ENCODE data around the gene TMEM123. TPM values are rescaled to one million over a fixed set of nuclear protein-coding genes. Genes with fewer than 3 reads are reported as not detected.

The TMEM123 gene
- total and polyA plus RNA-seq, 2 of the 8 experiments (the other 6 are each of a cell fraction or from before 2014, with no cell fraction given), result 75.5 to 80.1 TPM

DNA sequence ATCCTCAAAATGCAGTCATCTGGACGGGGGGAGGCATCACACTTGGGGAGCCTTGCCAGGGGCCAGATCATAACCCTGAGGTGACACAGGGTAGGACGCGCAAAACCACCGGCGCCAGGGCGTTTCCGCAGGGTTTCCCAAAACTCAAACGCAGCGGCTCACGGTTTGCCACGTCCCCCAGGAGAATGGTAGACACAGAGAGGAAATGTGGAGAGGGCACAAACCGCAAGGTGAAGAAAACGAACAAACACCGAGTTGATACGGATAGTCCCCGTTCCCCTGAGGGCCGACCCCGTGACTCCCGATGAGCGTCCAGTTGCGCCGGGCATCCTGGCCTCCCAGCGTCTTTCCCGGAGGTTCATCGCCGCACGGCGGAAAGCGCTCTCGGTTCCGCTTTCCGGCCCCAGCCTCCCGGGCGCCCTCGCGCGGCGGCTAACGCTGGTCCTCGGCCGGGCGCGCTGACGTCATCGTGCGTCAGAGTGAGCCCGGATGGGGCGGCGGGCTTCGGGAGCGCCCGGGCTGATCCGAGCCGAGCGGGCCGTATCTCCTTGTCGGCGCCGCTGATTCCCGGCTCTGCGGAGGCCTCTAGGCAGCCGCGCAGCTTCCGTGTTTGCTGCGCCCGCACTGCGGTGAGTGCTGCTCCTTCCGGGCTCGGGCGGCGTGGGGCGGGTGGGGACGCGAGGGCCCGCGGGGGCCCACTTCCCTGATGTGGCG lies 105.7 kb downstream of the TMEM123 start, which contains the start of gene BIRC2 (continued):
- TF ChIP-seq SP2 (IDR thresholded peaks at IDR 0.05; ENCODE audit: low read length) (no peak), CBX8 (IDR thresholded peaks at IDR 0.05; ENCODE audit: borderline replicate concordance, low read depth, low read length) (no peak), JUND (IDR thresholded peaks at IDR 0.05; ENCODE audit: low read length) (peak; percentile 96), TCF12 (IDR thresholded peaks at IDR 0.05; ENCODE audit: low read depth, low read length) (no peak), EZH2 (IDR thresholded peaks at IDR 0.05; ENCODE audit: low read depth, low read length, severe bottlenecking) (no peak), POLR2AphosphoS5 (IDR thresholded peaks at IDR 0.05; ENCODE audit: low read depth, low read length) (0 out of 2 replicates have a peak, but pooled peaks have one; percentile 62), SRF (IDR thresholded peaks at IDR 0.05; ENCODE audit: low read depth, low read length) (no peak), SP4 (IDR thresholded peaks at IDR 0.05; ENCODE audit: low read length) (no peak), RAD21 (IDR thresholded peaks at IDR 0.05 in 1 of 2, conservative IDR thresholded peaks at IDR 0.05 in 1 of 2; ENCODE audit: low read depth in 2 of 2, low read length in 2 of 2) (peak; percentile 19 to 39; a peak in 3 of 4 replicates), TAF7 (optimal IDR thresholded peaks at IDR 0.05; ENCODE audit: borderline replicate concordance, low read depth, low read length) (peak; percentile 15), NRF1 (IDR thresholded peaks at IDR 0.05; ENCODE audit: low read depth, low read length) (no peak), TAF1 (IDR thresholded peaks at IDR 0.05; ENCODE audit: low read depth, low read length) (peak; percentile 87)
- TF ChIP-seq, protein P1, sequence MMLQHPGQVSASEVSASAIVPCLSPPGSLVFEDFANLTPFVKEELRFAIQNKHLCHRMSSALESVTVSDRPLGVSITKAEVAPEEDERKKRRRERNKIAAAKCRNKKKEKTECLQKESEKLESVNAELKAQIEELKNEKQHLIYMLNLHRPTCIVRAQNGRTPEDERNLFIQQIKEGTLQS (IDR thresholded peaks at IDR 0.05; ENCODE audit: insufficient read depth, low read depth, low read length), result peak; percentile 90
